Measurements from ENCODE around the gene PTGER4. TPM values are rescaled to one million over a fixed set of nuclear protein-coding genes. Genes with fewer than 3 reads are reported as not detected.
"Not testable (repeated sequence)": the region's sequence is repeated elsewhere in the genome, so short reads cannot be mapped to it uniquely, and the experiment has no call there.

Gene PTGER4
- total and polyA plus RNA-seq, 8 donors: 1.9 to 31.7 (median 17.9) TPM

DNA sequence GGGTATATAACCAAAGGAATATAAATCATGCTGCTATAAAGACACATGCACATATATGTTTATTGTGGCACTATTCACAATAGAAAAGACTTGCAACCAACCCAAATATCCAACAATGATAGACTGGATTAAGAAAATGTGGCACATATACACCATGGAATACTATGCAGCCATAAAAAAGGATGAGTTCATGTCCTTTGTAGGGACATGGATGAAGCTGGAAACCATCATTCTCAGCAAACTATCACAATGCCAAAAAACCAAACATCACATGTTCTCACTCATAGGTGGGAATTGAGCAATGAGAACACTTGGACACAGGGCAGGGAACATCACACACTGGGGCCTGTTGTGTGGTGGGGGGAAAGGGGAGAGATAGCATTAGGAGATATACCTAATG lies 30.9 kb downstream of the PTGER4 start:
- DNase-seq; intact Hi-C loops (cut with DNase I; ENCODE audit: low total_unique reads); H3K27ac ChIP-seq; H3K27me3 ChIP-seq; H3K4me3 ChIP-seq: not testable (repeated sequence)
- Histone ChIP-seq H3K36me3 (peaks cover 0 to 18% (median 5%) of the 10 kb centered on the region in 4 donors), H3K4me1 (peaks cover 0 to 12% (median 4%) of the 10 kb centered on the region in 4 donors), H3K9me3 (peaks cover 0 to 13% (median 2%) of the 10 kb centered on the region in 4 donors)

DNA sequence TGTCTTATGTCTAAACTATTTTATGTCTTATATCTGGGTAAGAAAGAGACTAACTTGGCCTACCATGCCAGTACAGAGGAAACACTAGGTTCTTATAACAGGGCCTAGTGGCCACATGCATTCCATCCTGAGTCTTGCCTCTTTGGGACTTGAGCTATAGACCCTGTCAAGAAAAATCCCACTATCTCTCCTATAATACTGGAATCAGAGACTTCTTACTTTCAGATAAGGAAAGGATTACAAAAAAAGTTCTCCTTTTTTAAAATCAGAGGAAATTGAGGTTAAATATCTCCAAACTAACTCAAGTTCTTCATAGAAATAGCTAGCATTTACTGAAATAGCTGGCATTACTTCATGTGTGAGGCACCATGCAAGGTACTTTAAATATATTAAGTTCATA lies 34.3 kb downstream of the PTGER4 start:
- DNase-seq: no peak
- peaks cover 0 to 4% (median 0%) of the 10 kb centered on the region in 4 donors for H3K9me3 ChIP-seq
- H3K27me3 ChIP-seq: no peaks in the 10 kb centered on the region
- TF ChIP-seq, protein P1, sequence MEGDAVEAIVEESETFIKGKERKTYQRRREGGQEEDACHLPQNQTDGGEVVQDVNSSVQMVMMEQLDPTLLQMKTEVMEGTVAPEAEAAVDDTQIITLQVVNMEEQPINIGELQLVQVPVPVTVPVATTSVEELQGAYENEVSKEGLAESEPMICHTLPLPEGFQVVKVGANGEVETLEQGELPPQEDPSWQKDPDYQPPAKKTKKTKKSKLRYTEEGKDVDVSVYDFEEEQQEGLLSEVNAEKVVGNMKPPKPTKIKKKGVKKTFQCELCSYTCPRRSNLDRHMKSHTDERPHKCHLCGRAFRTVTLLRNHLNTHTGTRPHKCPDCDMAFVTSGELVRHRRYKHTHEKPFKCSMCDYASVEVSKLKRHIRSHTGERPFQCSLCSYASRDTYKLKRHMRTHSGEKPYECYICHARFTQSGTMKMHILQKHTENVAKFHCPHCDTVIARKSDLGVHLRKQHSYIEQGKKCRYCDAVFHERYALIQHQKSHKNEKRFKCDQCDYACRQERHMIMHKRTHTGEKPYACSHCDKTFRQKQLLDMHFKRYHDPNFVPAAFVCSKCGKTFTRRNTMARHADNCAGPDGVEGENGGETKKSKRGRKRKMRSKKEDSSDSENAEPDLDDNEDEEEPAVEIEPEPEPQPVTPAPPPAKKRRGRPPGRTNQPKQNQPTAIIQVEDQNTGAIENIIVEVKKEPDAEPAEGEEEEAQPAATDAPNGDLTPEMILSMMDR (IDR thresholded peaks at IDR 0.05): no peak
- no peak for TF ChIP-seq POLR2A (IDR thresholded peaks at IDR 0.05)
- TF ChIP-seq POLR2AphosphoS5 (IDR thresholded peaks at IDR 0.05): no peak
- no peak for TF ChIP-seq EP300 (IDR thresholded peaks at IDR 0.05)
- H3K4me3 ChIP-seq: no peak overlapping the region
- H3K36me3 ChIP-seq: peaks cover 0 to 20% (median 11%) of the 10 kb centered on the region in 4 donors
- intact Hi-C loops (cut with DNase I; ENCODE audit: low total_unique reads): no loop called here
- H3K27ac ChIP-seq: no peak overlapping the region
- peaks cover 0 to 15% (median 4%) of the 10 kb centered on the region in 4 donors for H3K4me1 ChIP-seq

DNA sequence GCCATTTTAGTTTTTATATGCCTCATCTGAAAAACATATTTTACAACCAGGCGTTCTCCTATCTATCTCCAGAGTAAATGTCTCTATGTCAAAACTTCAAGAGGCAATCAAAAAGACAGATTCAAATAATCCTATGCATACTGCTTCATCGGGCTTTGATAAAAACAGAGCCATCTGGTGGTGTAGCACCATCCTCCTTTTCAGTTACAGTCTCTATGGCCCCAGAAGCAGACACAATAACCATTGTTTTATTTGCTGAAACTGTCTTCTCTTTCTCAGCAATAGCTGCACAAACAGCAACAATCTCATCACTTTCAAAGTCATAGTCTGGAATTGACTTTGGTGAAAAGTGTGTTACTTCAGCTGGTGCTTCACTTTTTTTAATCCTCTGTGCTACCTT lies 36.3 kb downstream of the PTGER4 start:
- 31 to 54% (median 34%) methylated on average over 2 of the region's 2 CpGs for WGBS, 5 donors

DNA sequence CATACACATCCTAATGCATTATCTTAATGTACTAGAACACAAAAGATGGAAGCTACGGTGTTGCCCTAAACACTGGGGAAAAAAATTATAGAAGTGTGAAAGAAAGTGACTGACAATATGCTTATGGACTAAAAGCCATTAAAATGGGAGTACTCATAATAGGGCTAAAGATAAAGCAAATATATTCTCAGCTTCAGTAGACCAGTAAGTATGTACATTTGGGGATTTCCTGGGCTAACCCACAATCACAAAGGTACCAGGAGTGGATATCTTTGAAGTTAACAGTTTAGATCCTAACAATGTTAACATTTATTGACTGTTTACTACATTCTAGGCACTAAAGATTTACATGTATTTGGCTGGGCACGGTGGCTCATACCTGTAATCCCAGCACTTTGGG lies 36.9 kb downstream of the PTGER4 start:
- Histone ChIP-seq H3K9me3 (no peaks in the 10 kb centered on the region), H3K4me1 (peaks cover 0 to 15% (median 4%) of the 10 kb centered on the region in 4 donors), H3K4me3 (no peak overlapping the region), H3K27me3 (no peaks in the 10 kb centered on the region), H3K36me3 (peaks cover 0 to 31% (median 24%) of the 10 kb centered on the region in 4 donors), H3K27ac (no peak overlapping the region)
- 72 to 83% (median 77%) methylated on average over 2 of the region's 2 CpGs for WGBS, 5 donors
- intact Hi-C loops (cut with DNase I; ENCODE audit: low total_unique reads): no loop called here
- DNase-seq: no peak
- TF ChIP-seq, protein P1 (IDR thresholded peaks at IDR 0.05): no peak
- TF ChIP-seq POLR2A (IDR thresholded peaks at IDR 0.05) (no peak), EP300 (IDR thresholded peaks at IDR 0.05) (no peak), POLR2AphosphoS5 (IDR thresholded peaks at IDR 0.05) (no peak)

More for the DNA sequence above, 36.3 kb downstream of the PTGER4 start:
- H3K36me3 ChIP-seq: peaks cover 0 to 27% (median 19%) of the 10 kb centered on the region in 4 donors
- H3K9me3 ChIP-seq: no peaks in the 10 kb centered on the region
- H3K27me3 ChIP-seq: no peaks in the 10 kb centered on the region
- intact Hi-C loops (cut with DNase I; ENCODE audit: low total_unique reads): no loop called here
- no peak overlapping the region for H3K27ac ChIP-seq
- no peak for DNase-seq
- H3K4me1 ChIP-seq: peaks cover 0 to 15% (median 4%) of the 10 kb centered on the region in 4 donors
- no peak for TF ChIP-seq POLR2A (IDR thresholded peaks at IDR 0.05)
- H3K4me3 ChIP-seq: no peak overlapping the region

DNA sequence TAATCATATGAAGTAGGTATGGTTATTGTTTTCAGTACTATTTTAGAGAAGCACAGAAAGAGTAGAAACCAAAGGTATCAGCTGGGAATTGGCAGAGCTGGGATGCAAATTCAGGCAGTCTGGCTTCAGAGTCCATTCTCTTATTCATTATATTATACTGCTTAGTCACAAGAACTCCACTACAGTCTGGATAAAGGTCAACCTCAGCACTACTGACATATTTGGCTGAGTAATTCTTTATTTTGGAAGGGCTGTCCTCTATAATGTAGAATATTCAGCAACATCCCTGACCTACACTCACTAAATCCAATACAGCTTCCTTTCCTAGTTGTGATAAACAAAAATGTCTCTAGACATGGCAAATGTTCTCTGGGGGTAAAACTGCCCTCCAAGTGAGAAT lies 37.6 kb downstream of the PTGER4 start:
- no peak overlapping the region for H3K4me3 ChIP-seq
- no peaks in the 10 kb centered on the region for H3K27me3 ChIP-seq
- DNase-seq: no peak
- peaks cover 0 to 6% (median 2%) of the 10 kb centered on the region in 4 donors for H3K9me3 ChIP-seq
- intact Hi-C loops (cut with DNase I; ENCODE audit: low total_unique reads): no loop called here
- TF ChIP-seq POLR2AphosphoS5 (IDR thresholded peaks at IDR 0.05) (no peak), POLR2A (IDR thresholded peaks at IDR 0.05) (no peak), EP300 (IDR thresholded peaks at IDR 0.05) (no peak)
- TF ChIP-seq, protein P1 (IDR thresholded peaks at IDR 0.05): no peak
- H3K4me1 ChIP-seq: peaks cover 0 to 13% (median 3%) of the 10 kb centered on the region in 4 donors
- H3K27ac ChIP-seq: no peak overlapping the region
- H3K36me3 ChIP-seq: peaks cover 0 to 37% (median 30%) of the 10 kb centered on the region in 4 donors
